ENCODE data around the gene ZRANB1.
"Not testable (repeated sequence)": the region's sequence is repeated elsewhere in the genome, so short reads cannot be mapped to it uniquely, and the experiment has no call there.

ZRANB1 gene

GRCh38 chr10:124941823-124942222, at the start of gene ZRANB1:
Gene ZRANB1 (plus strand): TSS chr10:124942123. CDS start chr10:124942494, 371 bp downstream.
- no peak for DNase-seq

GRCh38 chr10:124892905-124893304, 49.0 kb upstream of the ZRANB1 start:
- no peak for DNase-seq

- no peak for DNase-seq
Measured at GRCh38 chr10:124894569-124895215, 47.2 kb upstream of the ZRANB1 start.

GRCh38 chr10:124896751-124897150, 45.2 kb upstream of the ZRANB1 start:
- DNase-seq = no peak

GRCh38 chr10:124898471-124898870, 43.5 kb upstream of the ZRANB1 start:
- DNase-seq = no peak

- no peak for DNase-seq
Measured at GRCh38 chr10:124899151-124899550, 42.8 kb upstream of the ZRANB1 start.

GRCh38 chr10:124902462-124902861, 39.5 kb upstream of the ZRANB1 start:
- DNase-seq = no peak

GRCh38 chr10:124903111-124903510, 38.8 kb upstream of the ZRANB1 start:
- DNase-seq = no peak

GRCh38 chr10:124904796-124905195, 37.1 kb upstream of the ZRANB1 start:
- no peak for DNase-seq

- no peak for DNase-seq
Measured at GRCh38 chr10:124906551-124907001, 35.3 kb upstream of the ZRANB1 start.

- no peak for DNase-seq
Measured at GRCh38 chr10:124909563-124909962, 32.4 kb upstream of the ZRANB1 start.

GRCh38 chr10:124911124-124912067, 30.5 kb upstream of the ZRANB1 start:
- DNase-seq = no peak

GRCh38 chr10:124912101-124912886, 29.6 kb upstream of the ZRANB1 start:
- DNase-seq = no peak

GRCh38 chr10:124913167-124913566, 28.8 kb upstream of the ZRANB1 start:
- no peak for DNase-seq

GRCh38 chr10:124914398-124914797, 27.5 kb upstream of the ZRANB1 start:
- not testable (repeated sequence) for DNase-seq

GRCh38 chr10:124916098-124916584, 25.8 kb upstream of the ZRANB1 start:
- DNase-seq = no peak

- DNase-seq = peak; percentile 47
Measured at GRCh38 chr10:124916585-124917427, 25.1 kb upstream of the ZRANB1 start.

- DNase-seq = no peak
Measured at GRCh38 chr10:124917428-124918190, 24.3 kb upstream of the ZRANB1 start.

GRCh38 chr10:124918191-124918830, 23.6 kb upstream of the ZRANB1 start:
- DNase-seq = no peak

- DNase-seq = no peak
Measured at GRCh38 chr10:124918906-124919305, 23.0 kb upstream of the ZRANB1 start.

GRCh38 chr10:124921261-124921660, 20.7 kb upstream of the ZRANB1 start:
- no peak for DNase-seq
